SK-N-MC (cell line): ENCODE data around the gene SETD3.

Experiments
- DNase-seq: peaks from one replicate; pipeline ENCODE4 v3.0.0-alpha.2; 2011; ENCODE audit warnings: low read depth, low spot score
- H3K27ac ChIP-seq: fragments of 200-600 bp; sonication (generic); 2 replicates; pipeline ENCODE4 v1.5.1; 2016; ENCODE audit warnings: mixed run types
- H3K36me3 ChIP-seq: fragments of 200-600 bp; sonication (generic); 2 replicates; pipeline ENCODE4 v1.6.1; 2017; ENCODE audit warnings: antibody characterized with exemption, low read length, mixed read lengths; ENCODE audit not compliant: insufficient read depth
- H3K4me3 ChIP-seq: fragments of 200-600 bp; sonication (generic); 2 replicates; pipeline ENCODE4 v1.5.1; 2016
- H3K9ac ChIP-seq: fragments of 200-600 bp; sonication (generic); 2 replicates; pipeline ENCODE4 v1.8.0; 2017; ENCODE audit warnings: mixed run types, mixed read lengths; ENCODE audit not compliant: insufficient read length
- H3K9me3 ChIP-seq: fragments of 200-600 bp; sonication (generic); 2 replicates; pipeline ENCODE4 v1.6.1; 2017; ENCODE audit warnings: low read depth, mild to moderate bottlenecking, antibody characterized with exemption, low read length, moderate library complexity, mixed read lengths
- EZH2 ChIP-seq: fragments of 200-600 bp; sonication (generic); IDR thresholded peaks from one replicate; pipeline ENCODE4 v1.6.1; 2017; ENCODE audit warnings: antibody characterized with exemption
- FOXP2 ChIP-seq: optimal IDR thresholded peaks from 2 replicates; pipeline ENCODE3; 2011; ENCODE audit warnings: mild to moderate bottlenecking, moderate library complexity; ENCODE audit not compliant: insufficient read depth; ENCODE audit errors: extremely low read length, control extremely low read depth
- POLR2AphosphoS5 ChIP-seq: IDR thresholded peaks from 2 replicates; pipeline ENCODE4 v1.6.1; 2012; ENCODE audit warnings: mild to moderate bottlenecking, low read depth, low read length, borderline replicate concordance

SETD3 gene

DNA sequence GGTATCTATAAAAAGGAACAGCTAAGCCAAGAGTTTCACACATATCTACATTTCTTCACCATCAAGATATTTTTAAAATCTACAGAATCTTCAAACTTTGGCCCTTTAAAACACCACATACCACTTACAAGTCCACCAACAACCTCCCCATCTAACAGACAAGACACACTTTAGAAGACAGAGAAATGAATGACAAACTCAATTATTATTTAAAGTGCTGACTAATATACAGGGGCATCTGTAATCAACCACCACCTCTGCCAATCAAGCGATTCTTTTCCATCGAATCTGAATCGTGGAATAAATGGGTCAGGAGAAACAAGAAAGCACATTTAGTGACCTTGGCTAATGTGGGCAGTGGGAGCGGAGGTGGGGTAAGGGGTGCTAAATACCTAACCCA, 7.7 kb downstream of the SETD3 start:
- TF ChIP-seq POLR2AphosphoS5: no peak
- no peak for TF ChIP-seq FOXP2
- no peak for TF ChIP-seq EZH2
- Histone ChIP-seq H3K27ac (no peak overlapping the region), H3K36me3 (no peaks in the 10 kb centered on the region), H3K4me3 (no peak overlapping the region), H3K9ac (no peak overlapping the region), H3K9me3 (no peaks in the 10 kb centered on the region)
- no peak for DNase-seq

DNA sequence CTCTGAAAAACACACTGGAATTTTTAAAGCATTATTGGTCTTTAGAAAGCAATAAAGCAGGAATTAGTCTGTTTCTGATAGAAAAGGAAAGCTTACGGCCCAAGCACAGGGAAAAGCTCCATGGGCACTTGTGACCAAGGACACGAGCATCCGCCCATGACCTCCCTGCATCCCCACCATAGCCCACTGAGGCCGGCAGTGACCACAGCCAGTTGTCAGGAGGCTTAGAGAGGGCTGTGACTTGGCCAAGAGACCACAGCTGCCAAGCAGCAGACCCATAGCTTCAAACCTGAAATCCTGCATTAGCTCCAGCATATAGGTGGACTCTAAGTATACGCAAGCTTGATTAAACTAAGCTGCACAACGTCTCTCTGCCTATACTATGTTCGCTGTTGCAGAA, 8.9 kb downstream of the SETD3 start:
- no peak overlapping the region for H3K27ac ChIP-seq
- no peak for DNase-seq
- no peaks in the 10 kb centered on the region for H3K9me3 ChIP-seq
- no peak overlapping the region for H3K4me3 ChIP-seq
- TF ChIP-seq FOXP2 (no peak), EZH2 (no peak), POLR2AphosphoS5 (no peak)
- no peak overlapping the region for H3K9ac ChIP-seq
- H3K36me3 ChIP-seq: no peaks in the 10 kb centered on the region

DNA sequence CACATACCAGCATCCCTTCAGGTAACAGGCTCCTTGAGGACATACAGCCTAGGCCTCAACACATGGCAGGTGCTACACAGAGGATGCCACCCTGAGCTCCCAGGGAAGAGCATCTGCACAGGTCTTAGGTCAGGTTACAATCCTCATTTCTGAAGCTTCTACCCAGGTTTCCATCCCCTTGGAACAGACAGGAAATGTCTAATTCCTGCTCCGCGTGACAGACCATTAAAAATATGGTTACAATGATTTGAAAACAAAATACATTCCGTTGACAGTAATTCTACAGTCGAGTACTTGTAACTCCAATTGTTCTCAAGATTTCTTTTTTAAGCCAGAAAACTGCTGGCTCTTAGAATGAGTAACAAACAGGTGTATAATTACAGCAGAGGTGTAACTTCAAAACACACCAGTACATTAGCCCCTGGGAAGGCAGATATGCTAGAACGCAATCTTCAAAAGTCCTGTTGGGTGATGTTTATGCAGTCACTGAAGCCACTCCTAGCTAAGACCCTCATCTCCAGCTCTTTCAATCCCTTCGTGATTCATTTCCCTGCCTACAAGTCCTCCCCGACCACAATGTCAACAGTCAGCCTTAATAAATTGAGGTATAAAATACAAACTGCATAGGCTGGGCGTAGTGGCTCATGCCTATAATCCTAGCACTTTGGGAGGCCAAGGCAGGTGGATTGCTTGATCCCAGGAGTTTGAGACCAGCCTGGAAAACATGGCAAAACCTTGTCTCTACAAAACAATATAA, 11.6 kb downstream of the SETD3 start:
- H3K9ac ChIP-seq: no peak overlapping the region
- H3K4me3 ChIP-seq: no peak overlapping the region
- H3K9me3 ChIP-seq: no peaks in the 10 kb centered on the region
- peaks cover 18% of the 10 kb centered on the region for H3K36me3 ChIP-seq
- DNase-seq: no peak
- TF ChIP-seq POLR2AphosphoS5 (no peak), EZH2 (no peak), FOXP2 (no peak)
- H3K27ac ChIP-seq: no peak overlapping the region

DNA sequence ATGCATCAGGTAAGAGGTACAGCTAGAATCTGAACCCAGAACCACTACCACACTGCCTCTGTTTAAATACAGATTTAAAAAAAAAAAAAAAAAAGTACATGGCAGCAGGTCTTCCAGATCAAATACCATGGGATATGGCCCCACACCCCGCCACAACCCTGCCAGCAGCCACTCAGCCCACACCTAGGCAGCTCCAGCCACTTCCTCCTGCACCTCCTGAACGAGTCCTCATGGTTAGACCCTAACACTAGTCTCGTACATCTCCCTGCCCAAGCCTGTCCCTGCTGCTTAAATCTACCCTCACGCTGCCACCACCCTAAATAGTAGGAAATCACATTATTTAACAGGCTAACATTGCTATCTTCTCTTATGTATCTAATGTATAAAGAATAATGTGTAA, 12.6 kb downstream of the SETD3 start:
- H3K27ac ChIP-seq: no peak overlapping the region
- TF ChIP-seq EZH2 (no peak), FOXP2 (no peak), POLR2AphosphoS5 (no peak)
- H3K36me3 ChIP-seq: peaks cover 18% of the 10 kb centered on the region
- no peak overlapping the region for H3K4me3 ChIP-seq
- DNase-seq: no peak
- H3K9me3 ChIP-seq: no peaks in the 10 kb centered on the region
- H3K9ac ChIP-seq: no peak overlapping the region

DNA sequence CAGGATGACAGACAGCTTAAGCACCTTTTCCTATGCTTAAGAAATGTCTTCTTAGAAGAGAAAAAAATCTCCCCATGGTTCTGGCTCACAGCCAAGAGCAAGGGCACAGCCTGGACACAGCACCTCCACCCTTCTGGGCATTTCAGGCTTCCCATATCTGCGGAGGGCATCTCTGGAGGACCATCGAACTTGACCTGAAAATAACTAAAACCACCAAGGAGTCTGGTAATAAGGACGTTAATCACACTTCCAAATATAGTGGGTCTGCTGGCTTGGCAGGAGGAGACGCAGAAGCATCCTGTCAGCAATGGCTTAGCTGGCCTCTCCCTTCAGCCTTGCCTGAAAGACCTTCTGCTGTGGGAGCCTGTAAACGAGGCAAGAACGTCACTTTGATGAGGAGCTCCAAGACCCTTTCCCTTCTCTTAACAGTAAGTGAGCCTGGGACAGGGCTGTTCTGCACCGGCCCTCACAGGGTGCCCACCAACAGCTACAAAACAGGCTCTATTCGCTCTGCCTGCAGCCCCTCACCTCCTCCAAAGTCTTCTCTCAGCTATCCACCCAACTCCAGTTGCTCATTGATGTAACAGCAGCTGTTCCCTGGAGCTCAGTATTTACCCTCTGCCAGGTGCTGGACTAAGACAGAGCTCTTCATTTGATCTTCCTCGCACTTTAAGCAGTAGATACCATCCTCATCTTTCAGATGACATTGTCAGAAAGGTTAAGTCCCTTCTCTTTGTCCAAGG, 13.2 kb downstream of the SETD3 start:
- no peak overlapping the region for H3K9ac ChIP-seq
- DNase-seq: no peak
- no peak overlapping the region for H3K27ac ChIP-seq
- H3K9me3 ChIP-seq: no peaks in the 10 kb centered on the region
- TF ChIP-seq EZH2 (no peak), FOXP2 (no peak), POLR2AphosphoS5 (no peak)
- no peak overlapping the region for H3K4me3 ChIP-seq
- peaks cover 22% of the 10 kb centered on the region for H3K36me3 ChIP-seq

DNA sequence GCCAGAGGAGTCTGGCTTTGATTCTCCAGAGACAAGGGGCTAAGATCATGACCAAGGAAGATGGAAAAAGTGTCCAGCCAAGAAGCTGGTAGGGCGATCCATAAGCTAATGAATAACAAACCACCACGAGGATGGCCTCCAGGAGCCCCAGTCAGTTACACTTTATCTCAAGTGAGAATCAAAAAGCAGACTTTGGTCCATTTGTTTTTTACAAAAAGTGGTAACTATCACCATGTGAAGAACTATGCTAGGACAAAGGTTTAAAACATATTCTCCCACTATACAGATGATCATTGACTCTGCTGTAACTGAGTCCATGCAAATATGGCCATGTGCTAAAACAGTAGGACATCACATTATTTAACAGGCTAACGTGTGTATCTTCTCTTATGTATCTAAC, 13.9 kb downstream of the SETD3 start:
- Histone ChIP-seq H3K9ac (no peak overlapping the region), H3K27ac (no peak overlapping the region), H3K36me3 (peaks cover 30% of the 10 kb centered on the region), H3K9me3 (no peaks in the 10 kb centered on the region), H3K4me3 (no peak overlapping the region)
- no peak for DNase-seq
- TF ChIP-seq FOXP2: no peak
- no peak for TF ChIP-seq EZH2
- TF ChIP-seq POLR2AphosphoS5: no peak

DNA sequence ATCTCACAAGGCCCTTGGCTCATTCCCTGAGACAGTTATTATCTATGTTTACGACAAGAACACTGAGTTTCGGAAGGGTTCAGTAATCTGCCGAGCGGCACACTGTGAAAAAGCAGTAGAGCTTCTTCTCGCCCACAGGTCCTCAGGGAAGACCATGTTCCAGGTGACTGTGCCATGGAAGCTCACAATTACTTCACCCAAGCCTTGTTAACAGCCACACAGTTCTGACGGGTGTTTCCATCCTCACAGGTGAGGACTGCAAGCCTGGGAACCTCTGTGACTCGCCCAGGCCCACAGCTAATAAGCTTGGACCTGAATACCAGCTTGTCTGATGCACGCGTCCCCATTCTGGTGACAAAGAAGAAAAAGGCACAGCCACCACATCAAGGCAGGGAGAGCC, 15.4 kb downstream of the SETD3 start:
- no peaks in the 10 kb centered on the region for H3K9me3 ChIP-seq
- H3K27ac ChIP-seq: no peak overlapping the region
- no peak overlapping the region for H3K9ac ChIP-seq
- no peak overlapping the region for H3K4me3 ChIP-seq
- TF ChIP-seq EZH2 (no peak), POLR2AphosphoS5 (no peak)
- peaks cover 44% of the 10 kb centered on the region for H3K36me3 ChIP-seq
- no peak for DNase-seq

DNA sequence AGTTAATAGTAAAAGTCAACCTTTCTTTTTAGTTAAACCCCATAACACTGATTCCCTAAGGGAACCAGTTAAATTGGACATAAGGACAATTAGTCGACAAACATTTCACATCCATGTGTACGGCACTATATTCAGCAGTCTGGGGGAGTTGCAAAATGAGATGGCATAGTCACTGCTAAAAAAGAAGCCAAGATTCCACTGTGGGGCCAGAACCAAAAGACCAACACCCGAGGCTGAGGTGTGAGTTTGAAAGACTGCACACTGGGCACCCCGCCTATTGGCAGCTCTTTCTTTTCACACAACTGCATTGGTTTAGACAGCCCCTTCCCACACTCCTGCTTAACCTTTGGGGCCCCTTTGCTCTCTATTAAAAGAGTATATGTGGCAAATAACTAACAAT, 16.7 kb downstream of the SETD3 start:
- H3K9me3 ChIP-seq: no peaks in the 10 kb centered on the region

More for the DNA sequence above, 16.7 kb downstream of the SETD3 start:
- H3K27ac ChIP-seq: no peak overlapping the region
- DNase-seq: no peak
- TF ChIP-seq POLR2AphosphoS5 (no peak), EZH2 (no peak), FOXP2 (no peak)
- H3K9ac ChIP-seq: no peak overlapping the region
- no peak overlapping the region for H3K4me3 ChIP-seq
- peaks cover 51% of the 10 kb centered on the region for H3K36me3 ChIP-seq
